Right forelimb (tissue), 1 donor: Measurements from ENCODE around the gene SERPINA5.
A peak's percentile ranks its signal among the peaks of the same experiment; 100 is the strongest.

ENCODE experiments used
- DNase-seq: peaks from one replicate; pipeline ENCODE4 v3.0.0-alpha.2; 2018

Gene SERPINA5

DNA sequence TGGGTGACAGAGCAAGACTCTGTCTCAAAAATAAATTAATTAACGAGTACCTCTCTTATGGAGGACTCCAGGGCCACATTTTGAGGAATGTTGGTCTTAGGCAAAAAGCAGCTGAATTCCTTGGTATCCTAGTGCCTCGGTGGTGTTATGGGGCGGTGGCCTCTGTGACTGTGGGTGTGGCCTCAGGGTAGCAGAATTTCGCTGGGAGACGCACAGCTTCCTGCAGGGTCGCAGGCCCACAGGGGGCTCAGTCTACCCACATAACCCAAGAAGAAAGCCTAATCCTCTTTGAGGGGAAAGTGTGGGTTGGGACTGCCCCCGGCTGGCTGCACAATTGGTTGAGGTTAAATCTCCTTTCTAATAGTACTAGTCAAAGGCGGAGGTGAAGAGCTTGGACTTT is 31.2 kb upstream of the SERPINA5 start:
- DNase-seq = peak; percentile 25

- DNase-seq = peak; percentile 35
Measured at GRCh38 chr14:94555991-94556390, 25.2 kb upstream of the SERPINA5 start.

DNA sequence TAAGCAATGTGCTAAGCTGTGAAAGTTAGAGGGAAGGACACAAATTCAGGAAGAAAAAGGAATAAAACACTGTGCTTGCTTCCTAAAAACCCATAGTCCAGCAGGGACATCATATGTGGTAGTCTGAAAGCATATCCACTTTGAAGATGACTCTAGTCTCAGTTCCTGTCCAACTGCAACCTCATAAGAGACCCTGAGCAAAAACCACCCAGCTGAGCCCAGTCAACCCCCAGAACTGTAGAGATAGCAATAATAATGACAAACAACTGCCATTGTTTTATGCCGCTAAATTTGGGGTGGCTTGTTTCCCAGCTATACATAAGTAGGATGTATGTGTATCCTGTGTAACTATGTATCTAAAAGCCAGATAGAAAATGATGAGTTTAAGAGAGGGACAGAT is 23.9 kb upstream of the SERPINA5 start:
- no peak for DNase-seq

GRCh38 chr14:94558842-94559241 is 22.4 kb upstream of the SERPINA5 start:
- no peak for DNase-seq

DNA sequence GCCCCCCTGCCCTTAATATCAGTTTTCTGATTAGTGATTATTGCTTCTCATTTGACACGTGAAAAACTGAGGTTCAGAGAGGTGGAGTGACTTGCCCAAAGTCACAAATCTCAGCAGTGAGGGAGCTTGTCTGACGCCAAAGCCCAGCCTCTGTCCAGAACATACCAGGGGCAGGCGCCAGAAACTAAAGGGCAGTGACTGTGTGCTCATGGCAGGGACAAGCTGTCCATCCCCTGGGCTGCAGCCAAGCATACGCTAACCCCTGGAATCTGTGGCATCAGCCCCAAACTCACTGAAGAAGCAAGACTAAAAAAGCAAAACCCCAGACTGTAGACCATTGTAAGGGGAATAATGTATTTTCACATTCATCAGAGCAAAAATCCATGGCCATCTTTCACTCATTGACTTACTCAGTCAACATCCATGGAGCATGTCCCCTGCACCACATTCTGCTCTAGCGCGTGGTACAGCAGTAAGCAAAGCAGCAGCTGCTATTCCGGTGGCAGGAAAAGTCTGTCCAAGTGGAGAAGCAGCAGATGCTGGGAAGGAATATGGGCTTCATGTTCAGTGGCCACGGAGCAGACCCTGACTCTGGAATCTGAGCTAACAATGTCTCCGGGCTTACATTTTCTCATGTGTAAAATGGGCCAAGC is 21.5 kb upstream of the SERPINA5 start:
- DNase-seq = peak; percentile 23

- peak; percentile 26 for DNase-seq
Measured at GRCh38 chr14:94560291-94560665, 20.9 kb upstream of the SERPINA5 start.

DNA sequence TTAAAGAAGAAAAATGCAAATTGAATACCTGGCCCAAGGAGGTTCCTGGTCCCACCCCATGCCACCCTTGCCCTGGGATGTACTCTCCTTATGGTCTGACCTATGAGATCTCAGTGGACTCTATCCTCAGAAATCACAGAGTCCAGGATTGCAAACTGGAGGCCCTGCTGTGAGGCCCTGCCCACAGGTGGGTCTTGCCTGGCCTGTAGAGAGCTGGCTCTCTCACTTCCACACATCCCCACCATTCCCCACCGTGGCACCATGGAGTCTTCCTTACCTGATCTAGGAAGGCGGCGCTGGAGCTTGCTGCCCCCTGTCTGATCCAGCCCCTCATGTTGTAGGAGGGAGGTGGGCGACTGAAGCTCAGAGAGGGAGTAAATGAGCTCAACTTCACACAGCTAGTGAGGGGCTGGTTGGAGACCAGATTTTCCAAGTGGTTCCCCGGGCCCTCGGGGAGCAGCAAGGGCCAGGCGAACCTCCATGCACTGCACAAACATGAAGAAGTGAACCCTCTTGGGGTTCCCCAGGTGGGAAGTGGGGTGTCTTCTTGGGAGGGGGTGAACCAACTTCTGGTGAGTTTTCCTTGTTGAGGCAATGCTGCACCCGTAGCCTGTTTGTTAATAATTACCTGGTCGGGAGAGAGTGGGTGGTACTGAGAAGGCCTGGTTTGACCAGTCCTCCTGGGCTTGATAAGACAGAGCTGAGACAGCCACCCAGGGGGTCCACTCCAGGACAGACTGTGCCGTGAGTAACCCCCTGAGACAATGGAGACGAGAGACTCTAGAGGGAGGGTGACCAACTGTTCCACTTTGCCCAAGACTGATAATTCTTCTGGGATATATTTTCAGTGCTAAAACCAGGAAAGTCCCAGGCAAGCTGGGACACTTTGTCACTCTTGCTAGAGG is 20.2 kb upstream of the SERPINA5 start, which contains the start of gene SERPINA4:
TSS of gene SERPINA4 (plus strand) at position 692 of the 905 bp plus-strand sequence. CDS start 2,041 bp downstream, outside the sequence.
- peak; percentile 10 for DNase-seq

GRCh38 chr14:94561656-94562010 is 19.6 kb upstream of the SERPINA5 start:
- DNase-seq = peak; percentile 25

DNA sequence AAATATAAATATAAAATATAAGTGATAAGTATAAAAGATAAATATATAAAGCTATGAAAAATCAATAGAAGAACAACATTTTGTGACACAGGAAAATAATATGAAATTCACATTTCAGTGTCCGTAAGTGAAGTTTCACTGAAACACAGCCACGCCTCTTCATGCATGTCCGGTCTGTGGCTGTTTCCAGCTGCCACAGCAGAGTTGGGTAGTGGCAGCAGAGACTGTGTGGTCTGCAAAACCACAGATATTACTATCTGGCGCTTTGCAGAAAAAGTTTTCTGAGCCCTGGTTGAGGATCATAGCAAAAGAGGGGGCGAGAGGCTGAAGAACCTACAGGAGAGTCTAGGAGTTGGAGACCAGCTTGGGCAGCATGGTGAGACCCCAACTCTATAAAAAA is 19.2 kb upstream of the SERPINA5 start:
- peak; percentile 31 for DNase-seq

GRCh38 chr14:94562941-94563883 is 18.0 kb upstream of the SERPINA5 start:
- peak; percentile 36 for DNase-seq

DNA sequence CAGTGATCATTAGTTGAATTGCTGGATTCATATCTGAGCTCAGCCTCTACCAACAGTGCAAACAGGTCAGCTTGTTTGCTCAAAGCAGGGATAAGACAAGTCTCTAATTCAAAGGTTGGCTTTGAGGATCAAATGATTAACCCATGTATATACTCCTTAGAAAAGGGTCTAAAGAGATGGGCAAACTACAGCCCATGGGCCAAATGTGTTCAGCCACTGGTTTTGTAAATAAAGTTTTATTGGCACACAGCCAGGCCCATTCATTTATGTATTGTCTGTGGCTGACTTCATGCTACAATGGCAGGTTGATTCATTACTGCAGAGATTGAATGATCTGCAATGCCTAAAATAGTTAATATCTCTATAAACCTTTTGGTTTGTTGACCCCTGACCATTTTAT is 16.8 kb upstream of the SERPINA5 start:
- no peak for DNase-seq

DNA sequence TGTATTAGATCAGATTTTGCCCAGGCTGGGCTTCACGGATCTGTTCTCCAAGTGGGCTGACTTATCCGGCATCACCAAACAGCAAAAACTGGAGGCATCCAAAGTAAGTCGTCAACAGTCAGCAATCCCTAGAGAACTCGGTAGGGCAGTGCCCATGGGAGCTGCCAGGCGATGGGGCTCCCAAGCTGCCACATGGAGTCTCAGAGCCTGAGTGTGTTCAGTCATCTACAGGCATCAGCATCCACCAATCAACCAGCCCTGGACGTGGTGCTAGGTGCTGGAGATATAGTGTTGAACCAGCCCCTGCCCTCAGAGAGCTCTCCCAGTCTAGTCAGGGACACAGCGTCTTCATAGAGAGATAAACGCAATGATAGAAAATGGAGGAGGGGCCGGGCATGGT is 13.0 kb upstream of the SERPINA5 start:
- DNase-seq = no peak

GRCh38 chr14:94569381-94570001 is 11.7 kb upstream of the SERPINA5 start:
- DNase-seq = no peak

- DNase-seq = no peak
Measured at GRCh38 chr14:94570002-94570400, 11.2 kb upstream of the SERPINA5 start.

DNA sequence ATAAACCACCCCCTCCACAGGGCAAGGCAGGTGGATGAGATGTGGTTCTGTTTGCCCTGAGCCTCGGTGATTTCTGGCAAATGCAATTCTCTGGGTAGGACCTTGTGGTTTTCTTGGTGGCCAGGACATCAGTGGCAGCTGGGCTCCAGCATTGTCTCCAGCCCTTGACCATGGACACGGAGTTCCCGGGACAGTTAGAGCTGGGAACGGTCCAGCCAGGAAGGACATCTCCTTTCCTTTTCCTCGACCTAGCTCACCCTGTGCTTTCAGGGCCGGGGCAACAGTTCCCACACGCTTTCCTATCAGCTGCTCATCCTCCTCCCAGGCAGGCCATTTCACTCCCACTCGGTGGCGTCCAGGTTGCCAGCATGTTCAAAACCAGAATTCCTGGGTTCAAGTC is 10.8 kb upstream of the SERPINA5 start:
- DNase-seq = no peak

DNA sequence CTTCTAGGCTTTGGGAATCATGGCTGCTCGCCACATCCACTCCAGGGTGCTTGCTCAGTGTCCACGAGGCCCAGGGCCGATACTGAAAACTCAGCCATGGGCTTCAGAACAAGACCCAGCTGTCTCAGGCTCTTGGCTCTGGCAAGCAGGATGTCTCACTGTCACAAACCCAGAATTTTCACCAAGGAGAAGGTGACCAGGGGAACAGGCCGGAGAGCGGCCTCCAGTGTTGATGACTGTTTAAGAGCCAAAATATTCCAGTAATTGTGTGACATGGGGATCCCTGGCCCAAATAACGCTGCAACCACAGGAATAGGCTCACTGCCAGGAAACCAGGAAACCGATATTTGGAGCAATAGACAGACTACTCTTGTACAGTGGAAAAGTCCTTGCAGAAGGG is 9.8 kb upstream of the SERPINA5 start:
- DNase-seq = peak; percentile 61

- DNase-seq = peak; percentile 32
Measured at GRCh38 chr14:94571950-94572349, 9.3 kb upstream of the SERPINA5 start.

DNA sequence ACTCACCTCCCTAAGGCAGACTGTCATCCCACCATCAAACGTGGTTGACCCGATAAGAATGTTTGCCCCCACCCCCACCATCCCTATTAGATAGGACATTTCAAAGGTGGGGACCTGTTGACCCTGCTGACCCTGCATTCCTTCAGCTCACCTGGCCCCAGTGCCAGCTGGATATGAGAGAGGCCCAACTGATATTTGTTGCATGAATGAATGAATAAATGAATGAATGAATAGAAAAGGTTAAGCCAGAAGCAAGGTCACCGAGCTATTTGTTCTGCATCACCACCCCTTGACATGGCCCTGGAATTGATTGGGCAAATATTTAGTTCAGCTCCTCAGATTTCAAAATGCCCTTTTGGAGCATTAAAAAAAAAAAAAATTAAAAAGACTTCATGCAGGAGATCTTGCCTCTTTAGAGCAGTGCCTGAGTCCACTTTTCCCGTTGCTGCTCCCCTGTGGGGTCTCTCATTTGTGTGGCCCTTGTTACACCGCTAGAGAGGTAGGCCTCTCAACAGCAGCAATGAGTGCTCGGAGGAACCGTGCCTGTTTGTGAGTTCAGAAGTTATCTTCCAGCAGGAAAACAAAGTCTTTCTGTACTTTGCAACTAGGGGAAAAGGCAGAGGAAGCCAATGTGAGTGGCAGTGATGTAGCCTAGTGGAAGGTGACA is 8.5 kb upstream of the SERPINA5 start:
- DNase-seq = no peak

DNA sequence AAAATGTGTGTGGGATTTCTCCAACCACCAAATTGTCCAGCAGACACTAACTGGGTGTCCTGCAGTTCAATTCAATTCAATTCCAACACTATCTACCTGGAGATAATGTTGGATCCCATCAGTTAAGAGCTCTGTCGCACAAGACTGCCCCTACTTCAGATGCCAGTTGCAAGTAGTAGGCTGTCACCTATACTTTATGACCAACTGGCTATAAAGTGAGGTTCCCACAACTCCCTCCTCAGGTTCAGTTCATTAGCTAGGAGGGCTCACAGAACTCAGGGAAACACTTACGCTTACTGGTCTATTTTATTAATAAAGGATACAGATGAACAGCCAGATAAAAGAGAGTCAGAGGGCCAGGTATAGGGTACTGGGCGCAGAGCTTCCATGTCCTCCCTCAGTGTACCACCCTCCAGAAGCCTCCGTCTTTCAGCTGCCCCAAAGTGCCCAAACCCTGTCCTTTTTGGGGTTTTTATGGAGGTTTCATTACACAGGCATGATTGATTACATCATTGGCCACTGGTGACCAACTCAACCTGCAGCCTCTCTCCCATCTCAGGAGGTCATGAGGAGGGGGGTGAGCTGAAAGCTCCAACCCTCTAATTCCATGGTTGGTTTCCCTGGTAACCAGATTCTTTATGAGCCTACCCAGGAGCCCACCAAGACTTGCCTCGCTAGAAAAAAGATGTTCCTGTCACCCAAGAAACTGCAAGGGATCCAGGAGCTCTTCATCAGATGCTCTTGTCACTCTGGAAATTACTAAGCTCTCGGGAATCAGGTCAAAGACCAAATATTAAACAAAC is 7.5 kb upstream of the SERPINA5 start:
- no peak for DNase-seq

GRCh38 chr14:94574336-94574735 is 6.9 kb upstream of the SERPINA5 start:
- no peak for DNase-seq
